ENCODE measurements around the gene LRRC47. TPM values are rescaled to one million over a fixed set of nuclear protein-coding genes. Genes with fewer than 3 reads are reported as not detected.
A peak's percentile ranks its signal among the peaks of the same experiment; 100 is the strongest.

The LRRC47 gene
- total RNA-seq, 1 experiment from 2014 or later: 65.1 TPM

DNA sequence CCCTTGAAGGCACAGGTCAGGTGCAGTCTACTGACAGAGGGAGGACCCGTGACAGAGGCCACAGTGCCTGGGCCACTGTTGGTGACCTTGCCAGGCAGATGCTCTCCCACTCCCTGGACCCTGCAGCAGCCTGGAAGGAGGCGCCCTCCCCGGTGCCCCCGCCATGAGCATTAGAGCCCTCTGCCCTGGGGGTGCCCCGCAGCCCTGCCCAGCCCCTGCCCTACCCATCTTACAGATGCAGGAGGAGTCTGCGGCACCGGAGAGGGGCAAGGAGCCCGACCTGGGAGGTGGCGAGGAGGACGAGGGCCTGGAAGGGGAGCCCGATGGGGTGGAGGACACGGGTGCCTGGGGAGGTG, 33.4 kb downstream of the LRRC47 start:
- H3K23me2 ChIP-seq (ENCODE audit: insufficient read length, low read depth, low read length, poor library complexity, severe bottlenecking): no peaks in the 10 kb centered on the region
- Mint-ChIP-seq H3K36me3 (ENCODE audit: insufficient read depth in 1 of 3, low read depth in 3 of 3) (peaks cover 2 to 17% (median 11%) of the 10 kb centered on the region in 3 experiments; a peak in 6 of 7 replicates), H3K4me3 (no peak overlapping the region), H3K27ac (no peak overlapping the region), H3K4me1 (peaks cover 3 to 6% of the 10 kb centered on the region in 2 experiments), H3K27me3 (ENCODE audit: low read depth) (peaks cover 63% of the 10 kb centered on the region), H3K9me3 (peaks cover 24 to 32% of the 10 kb centered on the region in 2 experiments)
- H3K27ac ChIP-seq (ENCODE audit: insufficient read length, low read depth, low read length): no peak overlapping the region
- no peaks in the 10 kb centered on the region for H4K20me1 ChIP-seq (ENCODE audit: control insufficient read depth, insufficient read depth, insufficient read length)
- no peaks in the 10 kb centered on the region for H3K79me1 ChIP-seq (ENCODE audit: insufficient read depth, low read depth, low read length, poor library complexity, severe bottlenecking)
- H2BK5ac ChIP-seq (ENCODE audit: insufficient read length, low read length): no peak overlapping the region
- no peaks in the 10 kb centered on the region for H3K79me2 ChIP-seq (ENCODE audit: insufficient read depth, low read length)
- no peak overlapping the region for H2BK15ac ChIP-seq (ENCODE audit: low read depth, low read length)
- H3K56ac ChIP-seq (ENCODE audit: insufficient read length, low read depth, low read length): no peak overlapping the region
- no peaks in the 10 kb centered on the region for H3K9me3 ChIP-seq (ENCODE audit: control insufficient read depth, low read depth, low read length)
- H3K4me2 ChIP-seq (ENCODE audit: insufficient read depth, insufficient read length, low read length): no peak overlapping the region
- DNase-seq: no peak
- H4K5ac ChIP-seq (ENCODE audit: insufficient read length, low read depth, low read length): no peak overlapping the region
- no peak overlapping the region for H4K8ac ChIP-seq (replicated peaks; ENCODE audit: insufficient read length, low read depth, low read length)
- no peaks in the 10 kb centered on the region for H3K27me3 ChIP-seq (ENCODE audit: insufficient read depth, low read length)
- H3K4me1 ChIP-seq (ENCODE audit: insufficient read depth, low read length): no peaks in the 10 kb centered on the region
- H3K23ac ChIP-seq (ENCODE audit: insufficient read length, low read depth, low read length): no peak overlapping the region
- no peak overlapping the region for H2BK120ac ChIP-seq (ENCODE audit: low read depth, low read length, poor library complexity, severe bottlenecking)
- no peak overlapping the region for H2BK12ac ChIP-seq (ENCODE audit: insufficient read length, low read depth, low read length)
- no peak overlapping the region for H2BK20ac ChIP-seq (ENCODE audit: low read depth, low read length, poor library complexity, severe bottlenecking)
- peak overlapping the region; percentile 22; the same call in 1 of the 2 replicates for H3K14ac ChIP-seq (ENCODE audit: insufficient read depth, low read length)
- no peak overlapping the region for H3K4ac ChIP-seq (ENCODE audit: low read depth, low read length)
- no peak overlapping the region for H3K18ac ChIP-seq (ENCODE audit: insufficient read length, low read depth, low read length)
- no peak overlapping the region for H3K9ac ChIP-seq (ENCODE audit: extremely low read depth, insufficient read length, low read length)
- no peak overlapping the region for H3T11ph ChIP-seq (ENCODE audit: low read length)
- H2AK5ac ChIP-seq (ENCODE audit: insufficient read length, low read length): no peak overlapping the region
- no peak overlapping the region for H2AFZ ChIP-seq (ENCODE audit: low read length)
- TF ChIP-seq, protein P1, sequence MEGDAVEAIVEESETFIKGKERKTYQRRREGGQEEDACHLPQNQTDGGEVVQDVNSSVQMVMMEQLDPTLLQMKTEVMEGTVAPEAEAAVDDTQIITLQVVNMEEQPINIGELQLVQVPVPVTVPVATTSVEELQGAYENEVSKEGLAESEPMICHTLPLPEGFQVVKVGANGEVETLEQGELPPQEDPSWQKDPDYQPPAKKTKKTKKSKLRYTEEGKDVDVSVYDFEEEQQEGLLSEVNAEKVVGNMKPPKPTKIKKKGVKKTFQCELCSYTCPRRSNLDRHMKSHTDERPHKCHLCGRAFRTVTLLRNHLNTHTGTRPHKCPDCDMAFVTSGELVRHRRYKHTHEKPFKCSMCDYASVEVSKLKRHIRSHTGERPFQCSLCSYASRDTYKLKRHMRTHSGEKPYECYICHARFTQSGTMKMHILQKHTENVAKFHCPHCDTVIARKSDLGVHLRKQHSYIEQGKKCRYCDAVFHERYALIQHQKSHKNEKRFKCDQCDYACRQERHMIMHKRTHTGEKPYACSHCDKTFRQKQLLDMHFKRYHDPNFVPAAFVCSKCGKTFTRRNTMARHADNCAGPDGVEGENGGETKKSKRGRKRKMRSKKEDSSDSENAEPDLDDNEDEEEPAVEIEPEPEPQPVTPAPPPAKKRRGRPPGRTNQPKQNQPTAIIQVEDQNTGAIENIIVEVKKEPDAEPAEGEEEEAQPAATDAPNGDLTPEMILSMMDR (conservative IDR thresholded peaks at IDR 0.05): no peak
- WGBS (ENCODE audit: extremely low coverage, insufficient read length, low lambda C conversion rate): no CpG with 5 or more reads among the region's 12 CpGs
- H4K91ac ChIP-seq (ENCODE audit: insufficient read length, low read depth, low read length): no peak overlapping the region
